H1 (cell line): ENCODE data around the gene SMIM28. TPM values are rescaled to one million over a fixed set of nuclear protein-coding genes. Genes with fewer than 3 reads are reported as not detected.

Experiments
- CTCF ChIA-PET: fragments of 300-600 bp; sonication (Branson Sonifier 250); formaldehyde crosslinking; loops from one replicate; lab custom pipeline; 2021; ENCODE audit not compliant: partially characterized antibody; lab: Charles Lee
- POLR2A ChIA-PET: fragments of 300-600 bp; sonication (Branson Sonifier 250); formaldehyde crosslinking; loops from one replicate; lab custom pipeline; 2021; ENCODE audit warnings: inconsistent platforms; ENCODE audit not compliant: partially characterized antibody; lab: Charles Lee
- DNase-seq, 2 experiments: peaks; one replicate each; pipeline versions ENCODE4 v3.0.0 to v3.0.0-alpha.2; 2010 to 2022; ENCODE audit warnings: low spot score in 2 of 2, low read depth in 1 of 2, mixed read lengths in 1 of 2
- FAIRE-seq: peaks from 2 replicates; lab custom pipeline; 2011; peaks lifted over from hg19 to GRCh38; lab: Jason Lieb, UNC
- H2AFZ ChIP-seq: 2 replicates; pipeline ENCODE4 v1.8.1; 2012; ENCODE audit warnings: low read length, inconsistent platforms
- H2AK5ac ChIP-seq: 2 replicates; pipeline ENCODE4 v1.6.1; 2013; ENCODE audit warnings: low read depth, low read length
- H2BK120ac ChIP-seq: replicated peaks from 2 replicates; pipeline ENCODE3; 2013; ENCODE audit warnings: low read depth, low read length, inconsistent platforms
- H2BK12ac ChIP-seq: 2 replicates; pipeline ENCODE4 v1.6.1; 2013; ENCODE audit warnings: low read depth, low read length
- H2BK15ac ChIP-seq: 2 replicates; pipeline ENCODE4 v1.6.1; 2013; ENCODE audit warnings: low read length
- H2BK20ac ChIP-seq: 2 replicates; pipeline ENCODE4 v1.6.1; 2013; ENCODE audit warnings: low read length
- H2BK5ac ChIP-seq: 2 replicates; pipeline ENCODE4 v1.6.1; 2013; ENCODE audit warnings: low read depth, low read length
- H3K14ac ChIP-seq: 2 replicates; pipeline ENCODE4 v1.6.1; 2013; ENCODE audit warnings: inconsistent platforms; ENCODE audit not compliant: insufficient read length
- H3K18ac ChIP-seq: 2 replicates; pipeline ENCODE4 v1.6.1; 2013; ENCODE audit warnings: low read length; ENCODE audit errors: extremely low read depth
- H3K23ac ChIP-seq: 2 replicates; pipeline ENCODE4 v1.6.1; 2013; ENCODE audit warnings: inconsistent platforms; ENCODE audit not compliant: insufficient read length
- H3K23me2 ChIP-seq: 2 replicates; pipeline ENCODE4 v1.6.1; 2013; ENCODE audit warnings: low read depth, low read length
- H3K27ac ChIP-seq: 2 replicates; pipeline ENCODE4 v1.6.1; 2011; ENCODE audit warnings: low read depth, low read length, inconsistent platforms
- H3K27me3 ChIP-seq, 4 experiments: replicated peaks in 1 of 4; 1 replicate in 1 of 4; 2 replicates in 3 of 4; pipeline versions ENCODE4 v1.6.1 to v1.8.1; 2011 to 2013; ENCODE audit warnings: low read length in 3 of 4, mild to moderate bottlenecking in 3 of 4, inconsistent platforms in 2 of 4, mixed read lengths in 2 of 4, moderate library complexity in 1 of 4; ENCODE audit not compliant: control insufficient read depth in 3 of 4, insufficient read depth in 3 of 4; ENCODE audit errors: extremely low read depth in 1 of 4
- H3K36me3 ChIP-seq, 4 experiments: 2 replicates each; pipeline versions ENCODE4 v1.6.1 to v1.8.1; 2011 to 2013; ENCODE audit warnings: mild to moderate bottlenecking in 4 of 4, low read length in 3 of 4, moderate library complexity in 2 of 4, control low read depth in 1 of 4, inconsistent platforms in 1 of 4; ENCODE audit not compliant: insufficient read depth in 4 of 4, control insufficient read depth in 2 of 4
- H3K4ac ChIP-seq: replicated peaks from 2 replicates; pipeline ENCODE3; 2013; ENCODE audit warnings: low read length, low read depth, mixed read lengths, inconsistent platforms; ENCODE audit not compliant: insufficient read length
- H3K4me1 ChIP-seq, 4 experiments: replicated peaks in 1 of 4; 1 replicate in 1 of 4; 2 replicates in 3 of 4; pipeline versions ENCODE4 v1.6.1 to v1.8.1; 2011 to 2013; ENCODE audit warnings: low read length in 3 of 4, inconsistent platforms in 2 of 4, mixed read lengths in 1 of 4; ENCODE audit not compliant: insufficient read depth in 4 of 4, control insufficient read depth in 3 of 4
- H3K4me2 ChIP-seq, 2 experiments: 2 replicates each; pipeline versions ENCODE4 v1.6.1 to v1.8.1; 2011 to 2013; ENCODE audit warnings: low read depth in 2 of 2, low read length in 2 of 2, control low read depth in 1 of 2, inconsistent platforms in 1 of 2, mild to moderate bottlenecking in 1 of 2; ENCODE audit not compliant: insufficient read depth in 1 of 2
- H3K4me3 ChIP-seq, 4 experiments: fragments of 200-600, 300-600 bp in 1 of 4; sonication (generic), shearing (Covaris generic), sonication (Bioruptor Twin) in 1 of 4; 2 replicates each; pipeline versions ENCODE4 v1.5.1 to v1.8.1; 2011 to 2016; ENCODE audit warnings: low read length in 4 of 4, low read depth in 3 of 4, control low read depth in 2 of 4, inconsistent platforms in 2 of 4, mild to moderate bottlenecking in 2 of 4, mixed read lengths in 1 of 4, moderate library complexity in 1 of 4; ENCODE audit not compliant: insufficient read depth in 2 of 4; ENCODE audit errors: extremely low read depth in 1 of 4
- H3K56ac ChIP-seq: replicated peaks from 2 replicates; pipeline ENCODE3; 2013; ENCODE audit warnings: low read depth, mild to moderate bottlenecking, mixed read lengths, low read length, inconsistent platforms; ENCODE audit not compliant: insufficient read length
- H3K79me1 ChIP-seq: 2 replicates; pipeline ENCODE4 v1.6.1; 2013; ENCODE audit warnings: low read depth, low read length, control low read depth
- H3K79me2 ChIP-seq, 2 experiments: 2 replicates each; pipeline versions ENCODE4 v1.6.1 to v1.8.1; 2012 to 2013; ENCODE audit warnings: low read length in 2 of 2, mild to moderate bottlenecking in 2 of 2, inconsistent platforms in 1 of 2; ENCODE audit not compliant: insufficient read depth in 2 of 2, control insufficient read depth in 1 of 2
- H3K9ac ChIP-seq, 4 experiments: replicated peaks in 1 of 4; 1 replicate in 1 of 4; 2 replicates in 3 of 4; pipeline versions ENCODE4 v1.6.1 to v1.8.1; 2011 to 2013; ENCODE audit warnings: low read depth in 3 of 4, low read length in 3 of 4, control low read depth in 2 of 4, mild to moderate bottlenecking in 2 of 4, moderate library complexity in 2 of 4, inconsistent platforms in 1 of 4; ENCODE audit errors: extremely low read depth in 1 of 4
- H3K9me3 ChIP-seq, 2 experiments: 2 replicates each; pipeline versions ENCODE4 v1.6.1 to v1.8.1; 2012 to 2013; ENCODE audit warnings: mild to moderate bottlenecking in 2 of 2, moderate library complexity in 2 of 2, control low read depth in 1 of 2, inconsistent platforms in 1 of 2, low read depth in 1 of 2, low read length in 1 of 2, mixed read lengths in 1 of 2; ENCODE audit not compliant: insufficient read depth in 2 of 2
- H4K20me1 ChIP-seq, 2 experiments: replicated peaks in 1 of 2; 2 replicates each; pipeline versions ENCODE3 to v1.8.1; 2011 to 2013; ENCODE audit warnings: inconsistent platforms in 2 of 2, low read length in 2 of 2, mild to moderate bottlenecking in 1 of 2; ENCODE audit not compliant: insufficient read depth in 2 of 2, control insufficient read depth in 1 of 2
- H4K5ac ChIP-seq: 2 replicates; pipeline ENCODE4 v1.6.1; 2013; ENCODE audit warnings: low read length, low read depth, mixed read lengths, inconsistent platforms; ENCODE audit not compliant: insufficient read length
- H4K8ac ChIP-seq: 2 replicates; pipeline ENCODE4 v1.8.0; 2013; ENCODE audit warnings: mild to moderate bottlenecking, moderate library complexity, low read length, inconsistent platforms; ENCODE audit not compliant: insufficient read depth; ENCODE audit errors: extremely low read depth
- H4K91ac ChIP-seq: replicated peaks from 2 replicates; pipeline ENCODE3; 2013; ENCODE audit warnings: low read length, mixed read lengths, inconsistent platforms; ENCODE audit not compliant: insufficient read length
- BCL11A ChIP-seq, 2 experiments: IDR thresholded peaks; one replicate each; pipeline ENCODE4 v1.6.1; 2011; ENCODE audit warnings: low read depth in 2 of 2, low read length in 2 of 2, mild to moderate bottlenecking in 2 of 2
- CBX5 ChIP-seq: fragments of 300-800, 300-1000 bp; sonication (generic); IDR thresholded peaks from 2 replicates; pipeline ENCODE4 v1.7.1; 2016; ENCODE audit warnings: antibody characterized with exemption, low read length, low read depth
- CEBPB ChIP-seq: IDR thresholded peaks from 2 replicates; pipeline ENCODE4 v1.6.1; 2012; ENCODE audit warnings: low read depth, low read length
- KDM1A ChIP-seq: fragments of 200-600, 300-600 bp; sonication (generic); IDR thresholded peaks from 2 replicates; pipeline ENCODE4 v1.7.1; 2016; ENCODE audit warnings: mild to moderate bottlenecking, low read length, borderline replicate concordance
- NANOG ChIP-seq: IDR thresholded peaks from 2 replicates; pipeline ENCODE4 v1.6.1; 2011; ENCODE audit warnings: low read length, low read depth, mild to moderate bottlenecking, inconsistent platforms; ENCODE audit not compliant: insufficient read depth, poor library complexity, severe bottlenecking
- POLR2A ChIP-seq, 2 experiments: IDR thresholded peaks; 1 replicate in 1 of 2; 2 replicates in 1 of 2; pipeline ENCODE4 v1.6.1; 2011; ENCODE audit warnings: low read depth in 2 of 2, low read length in 2 of 2, mild to moderate bottlenecking in 2 of 2; ENCODE audit errors: control extremely low read depth in 1 of 2
- RFX5 ChIP-seq: IDR thresholded peaks from 2 replicates; pipeline ENCODE4 v1.6.1; 2011; ENCODE audit warnings: low read depth, low read length, improper control_type of control experiment, borderline replicate concordance
- RNF2 ChIP-seq: fragments of 200-900, 300-1000 bp; sonication (generic); IDR thresholded peaks from 2 replicates; pipeline ENCODE4 v1.7.1; 2016; ENCODE audit warnings: borderline replicate concordance, low read depth, mild to moderate bottlenecking, antibody characterized with exemption, low read length; ENCODE audit not compliant: poor library complexity, severe bottlenecking; ENCODE audit errors: missing control alignments
- SIN3A ChIP-seq, 2 experiments: IDR thresholded peaks in 1 of 2; conservative IDR thresholded peaks in 1 of 2; 2 replicates each; pipeline ENCODE4 v1.6.1; 2011 to 2012; ENCODE audit warnings: low read length in 2 of 2, improper control_type of control experiment in 1 of 2, low read depth in 1 of 2, mild to moderate bottlenecking in 1 of 2
- SIRT6 ChIP-seq: IDR thresholded peaks from one replicate; pipeline ENCODE4 v1.7.1; 2012; ENCODE audit warnings: low read length, inconsistent platforms
- SIX5 ChIP-seq: IDR thresholded peaks from 2 replicates; pipeline ENCODE4 v1.6.1; 2011; ENCODE audit warnings: mild to moderate bottlenecking, low read depth, low read length
- SP1 ChIP-seq: IDR thresholded peaks from 2 replicates; pipeline ENCODE4 v1.6.1; 2011; ENCODE audit warnings: low read depth, low read length
- SP2 ChIP-seq: IDR thresholded peaks from 2 replicates; pipeline ENCODE4 v1.6.1; 2012; ENCODE audit warnings: mild to moderate bottlenecking, low read length, inconsistent platforms
- SUZ12 ChIP-seq: fragments of 200-600 bp; sonication (generic); IDR thresholded peaks from 2 replicates; pipeline ENCODE4 v1.6.1; 2012; ENCODE audit warnings: mild to moderate bottlenecking, inconsistent platforms, low read length, moderate library complexity, mixed read lengths
- TAF7 ChIP-seq: optimal IDR thresholded peaks from 2 replicates; pipeline ENCODE3; 2011; ENCODE audit warnings: low read depth, mild to moderate bottlenecking, inconsistent platforms, low read length, moderate library complexity, borderline replicate concordance
- polyA plus RNA-seq, 7 experiments: library from polyadenylated mRNA; depleted of rRNA in 3 of 7; stranded (reverse) in 5 of 7; unstranded in 2 of 7; fragments of >200 nt in 5 of 7; fragments of 200-250 nt in 2 of 7; gene quantifications; 1 replicate in 5 of 7; 2 replicates in 1 of 7; 4 replicates in 1 of 7; pipeline versions ENCODE4 v1.2.1 to v1.2.3, GENCODE V29; 2011 to 2013; ENCODE audit warnings: missing spikeins in 2 of 7, mixed read lengths in 2 of 7
- total RNA-seq: library from RNA; stranded (reverse); fragmentation: NEBNext Ultra II Directional; extraction: Animal tissue kit (Norgen Biotek cat#: 25700); gene quantifications from 2 replicates; pipeline ENCODE4 v1.2.1, GENCODE V29; 2021

SMIM28 gene
- total and polyA plus RNA-seq, 2 of the 8 experiments (the other 6 are each of a cell fraction or from before 2014, with no cell fraction given): not detected

- Histone ChIP-seq H3K23ac (no peak overlapping the region), H4K5ac (no peak overlapping the region), H3K4me2 (no peak overlapping the region), H3K36me3 (no peaks in the 10 kb centered on the region), H2BK20ac (no peak overlapping the region), H3K9ac (no peak overlapping the region), H2BK12ac (no peak overlapping the region), H4K8ac (no peak overlapping the region), H4K20me1 (no peaks in the 10 kb centered on the region), H2BK15ac (no peak overlapping the region), H3K27me3 (no peaks in the 10 kb centered on the region), H2BK5ac (no peak overlapping the region), H3K14ac (no peak overlapping the region), H2AK5ac (no peak overlapping the region), H3K79me2 (no peaks in the 10 kb centered on the region), H3K27ac (no peak overlapping the region), H3K4me3 (no peak overlapping the region), H3K4ac (no peak overlapping the region), H4K91ac (no peak overlapping the region), H3K9me3 (no peaks in the 10 kb centered on the region), H3K18ac (no peak overlapping the region), H2AFZ (no peak overlapping the region), H3K56ac (no peak overlapping the region), H3K4me1 (peaks cover 0 to 8% (median 1%) of the 10 kb centered on the region in 4 experiments; a peak in 2 of 7 replicates), H3K23me2 (no peaks in the 10 kb centered on the region), H2BK120ac (no peak overlapping the region), H3K79me1 (no peaks in the 10 kb centered on the region)
- ChIA-PET CTCF (interaction anchor here (0.6 to 1.4 kb wide), 4 partner anchors 10 to 128 kb away, joined by 3 to 5 read pairs (median 3); no protein-coding TSS in a partner anchor), POLR2A (interaction anchor here (0.6 to 1.3 kb wide), 2 partner anchors 10 to 57 kb away, joined by 3 read pairs; no protein-coding TSS in a partner anchor)
- FAIRE-seq (no peak), DNase-seq (no peak)
- TF ChIP-seq NANOG: no peak
- no peak for TF ChIP-seq SIX5
- no peak for TF ChIP-seq KDM1A
- TF ChIP-seq RFX5: no peak
- TF ChIP-seq SIN3A (conservative IDR thresholded peaks at IDR 0.05 in 1 of 2, IDR thresholded peaks at IDR 0.05 in 1 of 2; ENCODE audit: low read depth in 1 of 2, low read length in 2 of 2): no peak
- no peak for TF ChIP-seq SUZ12
- TF ChIP-seq SP1: no peak
- TF ChIP-seq CBX5: no peak
- no peak for TF ChIP-seq SP2
- TF ChIP-seq CEBPB: no peak
- no peak for TF ChIP-seq TAF7
- TF ChIP-seq RNF2: no peak
- no peak for TF ChIP-seq POLR2A (IDR thresholded peaks at IDR 0.05; ENCODE audit: control extremely low read depth in 1 of 2, low read depth in 2 of 2, low read length in 2 of 2)
- TF ChIP-seq BCL11A (IDR thresholded peaks at IDR 0.05; ENCODE audit: low read depth in 2 of 2, low read length in 2 of 2): no peak
- TF ChIP-seq SIRT6: no peak
Measured at GRCh38 chr6:138374230-138374629, 3.5 kb upstream of the SMIM28 start.
